SK-N-SH (cell line): ENCODE results near the gene C2CD3.

Experiments
- EP300 ChIP-seq, 2 experiments: IDR thresholded peaks; 2 replicates each; pipeline versions ENCODE4 v1.4.0 to v1.6.1; 2012; ENCODE audit warnings: borderline replicate concordance in 1 of 2, low read depth in 1 of 2, low read length in 1 of 2
- GABPA ChIP-seq: IDR thresholded peaks from 2 replicates; pipeline ENCODE4 v1.4.0; 2012; ENCODE audit warnings: low read depth, mild to moderate bottlenecking
- NRF1 ChIP-seq: IDR thresholded peaks from 2 replicates; pipeline ENCODE4 v1.6.1; 2012; ENCODE audit warnings: low read depth, mild to moderate bottlenecking, low read length
- POLR2AphosphoS5 ChIP-seq: IDR thresholded peaks from 2 replicates; pipeline ENCODE4 v1.6.1; 2012; ENCODE audit warnings: low read depth, low read length
- RAD21 ChIP-seq: IDR thresholded peaks from 2 replicates; pipeline ENCODE4 v1.6.1; 2012; ENCODE audit warnings: mild to moderate bottlenecking, low read length
- RFX5 ChIP-seq: IDR thresholded peaks from 2 replicates; pipeline ENCODE4 v1.6.1; 2012; ENCODE audit warnings: mild to moderate bottlenecking, improper control_type of control experiment, low read length
- SIN3A ChIP-seq: IDR thresholded peaks from 2 replicates; pipeline ENCODE4 v1.6.1; 2012; ENCODE audit warnings: low read depth, mild to moderate bottlenecking, low read length, moderate library complexity, borderline replicate concordance
- TCF12 ChIP-seq: IDR thresholded peaks from 2 replicates; pipeline ENCODE4 v1.4.0; 2012
- TF ChIP-seq, protein P1 (sequence below): IDR thresholded peaks from 2 replicates; pipeline ENCODE4 v1.6.1; 2012; ENCODE audit warnings: mild to moderate bottlenecking, low read depth, low read length, moderate library complexity
- TF ChIP-seq, protein P2 (sequence below): IDR thresholded peaks from 2 replicates; pipeline ENCODE4 v1.4.0; 2012; ENCODE audit warnings: low read depth
- TF ChIP-seq, protein P3 (sequence below): fragments of 200-600 bp; sonication (generic); IDR thresholded peaks from 2 replicates; pipeline ENCODE4 v1.6.1; 2017; ENCODE audit warnings: antibody characterized with exemption, mild to moderate bottlenecking, moderate library complexity

DNA sequence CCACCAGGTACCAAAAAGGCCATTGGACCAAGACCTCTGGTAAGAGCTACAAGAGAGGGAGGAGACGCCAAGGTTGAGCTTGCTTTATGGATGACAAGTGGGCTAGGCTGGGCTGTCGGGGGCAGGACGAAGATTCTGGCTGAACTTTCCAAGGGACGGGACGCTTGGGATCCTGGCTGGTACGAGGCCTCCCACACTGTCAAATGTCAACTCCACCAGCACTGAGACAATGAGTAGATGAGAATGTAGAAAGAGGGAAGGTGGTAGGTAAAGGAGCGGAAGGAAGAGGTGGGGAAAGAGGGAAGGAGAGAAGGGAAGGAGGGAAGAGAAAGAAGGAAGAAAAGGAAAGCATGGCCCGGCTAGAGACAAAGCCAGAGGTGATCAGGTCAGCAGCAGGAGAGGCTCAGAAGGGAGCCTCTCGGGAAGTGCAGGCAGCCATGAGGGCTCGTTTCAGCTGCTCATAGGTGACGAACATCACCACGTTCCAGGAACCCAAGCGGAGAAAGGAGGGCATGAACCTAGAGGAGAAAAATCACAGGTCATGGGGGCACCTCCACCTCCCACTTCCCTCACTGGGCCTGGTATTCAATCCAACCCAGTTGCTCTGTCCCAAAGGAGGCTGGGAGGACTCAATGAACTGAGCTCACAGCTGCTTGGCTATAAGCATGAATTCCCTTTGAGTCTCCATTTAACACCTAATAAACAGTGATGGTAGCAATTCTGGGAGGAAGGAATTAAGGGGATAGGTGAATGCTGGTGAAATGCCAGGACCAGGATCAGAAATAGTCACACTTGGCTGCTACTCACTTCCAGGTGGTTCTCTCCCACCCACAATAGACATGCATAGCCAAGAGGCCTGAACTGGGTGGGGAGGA is 196.0 kb downstream of the C2CD3 start:
- TF ChIP-seq, protein P1, sequence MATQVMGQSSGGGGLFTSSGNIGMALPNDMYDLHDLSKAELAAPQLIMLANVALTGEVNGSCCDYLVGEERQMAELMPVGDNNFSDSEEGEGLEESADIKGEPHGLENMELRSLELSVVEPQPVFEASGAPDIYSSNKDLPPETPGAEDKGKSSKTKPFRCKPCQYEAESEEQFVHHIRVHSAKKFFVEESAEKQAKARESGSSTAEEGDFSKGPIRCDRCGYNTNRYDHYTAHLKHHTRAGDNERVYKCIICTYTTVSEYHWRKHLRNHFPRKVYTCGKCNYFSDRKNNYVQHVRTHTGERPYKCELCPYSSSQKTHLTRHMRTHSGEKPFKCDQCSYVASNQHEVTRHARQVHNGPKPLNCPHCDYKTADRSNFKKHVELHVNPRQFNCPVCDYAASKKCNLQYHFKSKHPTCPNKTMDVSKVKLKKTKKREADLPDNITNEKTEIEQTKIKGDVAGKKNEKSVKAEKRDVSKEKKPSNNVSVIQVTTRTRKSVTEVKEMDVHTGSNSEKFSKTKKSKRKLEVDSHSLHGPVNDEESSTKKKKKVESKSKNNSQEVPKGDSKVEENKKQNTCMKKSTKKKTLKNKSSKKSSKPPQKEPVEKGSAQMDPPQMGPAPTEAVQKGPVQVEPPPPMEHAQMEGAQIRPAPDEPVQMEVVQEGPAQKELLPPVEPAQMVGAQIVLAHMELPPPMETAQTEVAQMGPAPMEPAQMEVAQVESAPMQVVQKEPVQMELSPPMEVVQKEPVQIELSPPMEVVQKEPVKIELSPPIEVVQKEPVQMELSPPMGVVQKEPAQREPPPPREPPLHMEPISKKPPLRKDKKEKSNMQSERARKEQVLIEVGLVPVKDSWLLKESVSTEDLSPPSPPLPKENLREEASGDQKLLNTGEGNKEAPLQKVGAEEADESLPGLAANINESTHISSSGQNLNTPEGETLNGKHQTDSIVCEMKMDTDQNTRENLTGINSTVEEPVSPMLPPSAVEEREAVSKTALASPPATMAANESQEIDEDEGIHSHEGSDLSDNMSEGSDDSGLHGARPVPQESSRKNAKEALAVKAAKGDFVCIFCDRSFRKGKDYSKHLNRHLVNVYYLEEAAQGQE, result no peak
- TF ChIP-seq, protein P2, sequence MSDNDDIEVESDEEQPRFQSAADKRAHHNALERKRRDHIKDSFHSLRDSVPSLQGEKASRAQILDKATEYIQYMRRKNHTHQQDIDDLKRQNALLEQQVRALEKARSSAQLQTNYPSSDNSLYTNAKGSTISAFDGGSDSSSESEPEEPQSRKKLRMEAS, result no peak
- TF ChIP-seq RFX5 (no peak), RAD21 (no peak), POLR2AphosphoS5 (no peak), NRF1 (no peak), SIN3A (no peak), EP300 (IDR thresholded peaks at IDR 0.05; ENCODE audit: borderline replicate concordance in 1 of 2, low read depth in 1 of 2, low read length in 1 of 2) (no peak), GABPA (no peak), TCF12 (no peak)
- TF ChIP-seq, protein P3, sequence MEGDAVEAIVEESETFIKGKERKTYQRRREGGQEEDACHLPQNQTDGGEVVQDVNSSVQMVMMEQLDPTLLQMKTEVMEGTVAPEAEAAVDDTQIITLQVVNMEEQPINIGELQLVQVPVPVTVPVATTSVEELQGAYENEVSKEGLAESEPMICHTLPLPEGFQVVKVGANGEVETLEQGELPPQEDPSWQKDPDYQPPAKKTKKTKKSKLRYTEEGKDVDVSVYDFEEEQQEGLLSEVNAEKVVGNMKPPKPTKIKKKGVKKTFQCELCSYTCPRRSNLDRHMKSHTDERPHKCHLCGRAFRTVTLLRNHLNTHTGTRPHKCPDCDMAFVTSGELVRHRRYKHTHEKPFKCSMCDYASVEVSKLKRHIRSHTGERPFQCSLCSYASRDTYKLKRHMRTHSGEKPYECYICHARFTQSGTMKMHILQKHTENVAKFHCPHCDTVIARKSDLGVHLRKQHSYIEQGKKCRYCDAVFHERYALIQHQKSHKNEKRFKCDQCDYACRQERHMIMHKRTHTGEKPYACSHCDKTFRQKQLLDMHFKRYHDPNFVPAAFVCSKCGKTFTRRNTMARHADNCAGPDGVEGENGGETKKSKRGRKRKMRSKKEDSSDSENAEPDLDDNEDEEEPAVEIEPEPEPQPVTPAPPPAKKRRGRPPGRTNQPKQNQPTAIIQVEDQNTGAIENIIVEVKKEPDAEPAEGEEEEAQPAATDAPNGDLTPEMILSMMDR, result no peak
